ENCODE data around the gene CLEC1A. TPM values are rescaled to one million over a fixed set of nuclear protein-coding genes. Genes with fewer than 3 reads are reported as not detected.

Gene CLEC1A, protein sequence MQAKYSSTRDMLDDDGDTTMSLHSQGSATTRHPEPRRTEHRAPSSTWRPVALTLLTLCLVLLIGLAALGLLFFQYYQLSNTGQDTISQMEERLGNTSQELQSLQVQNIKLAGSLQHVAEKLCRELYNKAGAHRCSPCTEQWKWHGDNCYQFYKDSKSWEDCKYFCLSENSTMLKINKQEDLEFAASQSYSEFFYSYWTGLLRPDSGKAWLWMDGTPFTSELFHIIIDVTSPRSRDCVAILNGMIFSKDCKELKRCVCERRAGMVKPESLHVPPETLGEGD
- total RNA-seq = under 0.01 TPM in 1 of 2 replicates, not detected in the other

DNA sequence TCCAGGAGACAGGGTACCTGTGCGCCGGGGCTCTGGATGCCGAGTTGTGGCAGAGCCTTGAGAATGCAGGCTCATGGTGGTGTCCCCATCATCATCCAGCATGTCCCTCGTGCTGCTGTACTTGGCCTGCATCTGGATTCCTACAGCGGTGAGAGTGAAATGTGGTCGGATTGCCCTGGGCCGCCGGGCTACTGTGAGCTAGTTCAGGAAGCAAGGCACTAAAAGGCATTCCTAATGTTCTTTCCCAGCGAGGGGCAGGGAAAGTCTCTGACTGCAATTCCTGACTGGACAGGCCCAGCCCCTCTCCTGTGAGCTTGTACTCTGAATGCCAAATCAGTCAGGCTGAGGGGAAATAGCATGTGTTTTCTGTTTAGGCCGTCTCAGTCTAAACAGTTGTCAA, at the start of gene CLEC1A:
TSS of gene CLEC1A (minus strand) at position 195 of the 400 bp plus-strand sequence. CDS start at position 132, 63 bp downstream.

DNA sequence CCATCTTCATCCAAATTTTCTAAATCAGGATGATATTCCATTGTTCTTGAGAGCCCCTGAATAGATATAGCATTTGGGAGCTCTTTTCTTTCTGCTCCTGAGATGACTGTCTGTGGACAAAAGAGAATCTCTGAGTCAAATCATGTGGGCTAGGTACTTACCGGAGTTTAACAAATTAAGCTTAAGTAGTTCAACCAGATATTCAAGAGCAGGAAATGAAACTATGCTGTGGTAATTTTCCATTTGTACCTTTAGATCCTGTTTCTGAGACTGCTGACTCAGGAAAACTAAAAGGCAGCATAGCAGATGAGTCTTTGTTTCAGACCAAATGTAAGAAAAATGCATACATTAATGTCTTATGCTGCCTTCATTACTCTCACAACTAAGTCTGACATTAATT, 31.3 kb upstream of the CLEC1A start, which contains the start of gene CLEC7A:
TSS of gene CLEC7A (minus strand) at position 158 of the 400 bp plus-strand sequence. CDS start at position 41, 117 bp downstream.

DNA sequence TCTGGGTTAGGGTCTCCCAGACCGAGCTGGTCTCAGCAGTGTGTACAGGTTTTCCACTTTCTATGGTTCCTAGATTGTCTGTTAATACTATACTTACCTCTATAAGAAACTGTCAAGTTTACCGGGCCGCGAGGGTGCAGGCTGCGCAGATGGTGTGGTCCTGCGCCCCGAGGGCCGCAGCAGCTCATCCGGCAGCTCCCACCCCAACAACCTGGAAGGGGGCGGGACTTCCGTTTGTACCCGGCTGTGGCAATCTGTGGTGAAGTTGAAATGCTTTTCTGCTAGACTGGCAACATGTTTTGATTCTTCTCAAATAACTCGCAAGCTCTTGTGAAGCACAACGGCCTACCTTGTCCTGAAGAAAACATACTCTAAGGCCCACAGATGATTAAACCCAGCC, 68.3 kb downstream of the CLEC1A start, which contains the start of gene CLEC9A:
TSS of gene CLEC9A (plus strand) at position 237 of the 400 bp plus-strand sequence. CDS start 22,006 bp downstream, outside the sequence.

Other genes with a start within 250 kb of the CLEC1A start
- 15.1 and 24.2 TPM in 2 replicates for gene CLEC2B, start 229.6 kb downstream of the CLEC1A start, total RNA-seq
- gene KLRF2, start 217.5 kb downstream of the CLEC1A start, total RNA-seq = not detected in 2 replicates
- not detected in 2 replicates for gene CLEC2A, start 166.6 kb downstream of the CLEC1A start, total RNA-seq
- not detected in 2 replicates for gene CLEC12A, start 127.6 kb downstream of the CLEC1A start, total RNA-seq
- gene CLEC1B, start 99.9 kb downstream of the CLEC1A start, total RNA-seq = not detected in 2 replicates
- gene CLEC12B, start 88.4 kb downstream of the CLEC1A start, total RNA-seq = not detected in 2 replicates
- gene CLEC9A, start 68.3 kb downstream of the CLEC1A start, total RNA-seq = not detected in 2 replicates
- gene CLEC7A, start 31.2 kb upstream of the CLEC1A start, total RNA-seq = not detected in 2 replicates
- gene OLR1, start 73.1 kb upstream of the CLEC1A start, total RNA-seq = 1.2 and 1.4 TPM in 2 replicates
- under 0.01 and 0.56 TPM in 2 replicates for gene TMEM52B, start 80.0 kb upstream of the CLEC1A start, total RNA-seq
- 23.0 and 105 TPM in 2 replicates for gene GABARAPL1, start 113.9 kb upstream of the CLEC1A start, total RNA-seq
- gene KLRD1, start 208.9 kb upstream of the CLEC1A start, total RNA-seq = under 0.01 and 0.28 TPM in 2 replicates